Hepatocyte (in vitro differentiated cells): ENCODE measurements around the gene MUL1.

Source experiments
- CTCF ChIP-seq: fragments of 200-600 bp; sonication (generic); IDR thresholded peaks from 2 replicates; pipeline ENCODE4 v1.5.1; 2016; ENCODE audit warnings: antibody characterized with exemption, mild to moderate bottlenecking; ENCODE audit not compliant: poor library complexity
- EZH2 ChIP-seq: fragments of 200-600 bp; sonication (generic); IDR thresholded peaks from 2 replicates; pipeline ENCODE4 v1.6.1; 2016; ENCODE audit warnings: antibody characterized with exemption, mild to moderate bottlenecking, borderline replicate concordance
- EZH2phosphoT487 ChIP-seq: fragments of 200-600 bp; sonication (generic); IDR thresholded peaks from one replicate; pipeline ENCODE4 v1.6.1; 2018; ENCODE audit warnings: antibody characterized with exemption, mild to moderate bottlenecking, low read depth, moderate library complexity; ENCODE audit not compliant: unreplicated experiment, severe bottlenecking

- TF ChIP-seq EZH2 (no peak), CTCF (peak; percentile 96), EZH2phosphoT487 (no peak)
Measured at GRCh38 chr1:20493839-20494608, 13.9 kb downstream of the MUL1 start.
